ENCODE measurements around the gene ZNF630. TPM values are rescaled to one million over a fixed set of nuclear protein-coding genes. Genes with fewer than 3 reads are reported as not detected.
A peak's percentile ranks its signal among the peaks of the same experiment; 100 is the strongest.

Gene ZNF630
- total RNA-seq (1 to 10 TPM; 1.2 to 1.9 TPM), total RNA-seq (0.25 to 8.1 (median 2.9) reads per million in 172 experiments)
- 1.4 TPM for polyA plus RNA-seq (2013, experiment 1 of 2)
- polyA plus RNA-seq (2013, experiment 2 of 2) = 2.3 TPM

DNA sequence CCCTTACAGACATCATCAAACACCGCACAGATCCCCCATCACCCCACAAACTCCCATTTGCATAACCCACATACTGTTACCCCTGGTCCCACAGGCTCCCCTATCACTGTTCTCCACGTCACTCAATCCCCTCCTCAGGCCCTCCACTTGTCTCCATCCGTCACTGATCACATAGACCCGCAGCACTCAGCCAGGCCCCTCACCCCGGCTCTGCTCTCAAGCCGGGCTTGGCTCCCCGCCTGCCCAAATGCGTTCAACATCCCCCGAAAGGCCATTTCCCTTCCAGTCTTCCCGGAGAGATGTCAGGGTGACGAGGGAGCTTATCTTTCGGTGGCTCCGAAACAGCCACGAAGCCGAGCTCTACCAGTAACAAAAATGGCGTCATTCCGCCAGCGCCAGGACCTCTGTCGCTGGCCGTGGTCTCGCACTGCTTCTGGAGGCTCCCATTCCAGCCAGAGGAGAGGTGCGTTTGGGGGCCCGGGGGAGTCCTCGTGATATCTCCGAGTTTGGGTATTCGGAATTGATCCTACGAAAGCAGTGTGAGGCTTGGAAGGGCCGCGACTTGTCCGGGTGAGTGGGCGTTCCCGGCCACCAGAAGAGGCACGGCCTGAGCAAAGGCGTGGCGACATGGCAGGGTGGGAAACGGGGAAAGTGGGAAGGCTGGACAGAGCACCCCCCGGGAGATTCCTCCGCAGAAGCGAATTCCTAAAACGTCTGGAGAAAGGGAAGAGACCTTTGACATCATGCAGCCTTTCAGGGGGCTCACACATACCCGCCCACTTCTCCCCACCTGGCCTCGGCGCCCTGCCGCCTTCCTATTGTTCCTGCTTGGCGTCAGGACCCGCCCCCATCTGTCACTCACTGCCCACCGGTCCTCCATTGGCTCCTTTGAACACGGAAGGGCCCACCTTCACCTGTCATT is at the start of gene ZNF630:
Gene ZNF630, minus strand, starts transcription at position 577 of the 922 bp plus-strand sequence. CDS start 4,754 bp downstream, outside the sequence.
- ATAC-seq (ENCODE audit: poor library complexity) = peak; percentile 80
- Mint-ChIP-seq H3K4me3 (peak within 1 kb of the TSS; percentile 94), H3K27ac (peak within 1 kb of the TSS; percentile 92), H3K4me1 (ENCODE audit: low read depth) (peaks cover 20% of the 10 kb centered on the region), H3K9me3 (no peaks in the 10 kb centered on the region), H3K27me3 (no peaks in the 10 kb centered on the region), H3K36me3 (ENCODE audit: low read depth) (peaks cover 7% of the 10 kb centered on the region)
- no peaks in the 10 kb centered on the region for H3K9me3 ChIP-seq (ENCODE audit: control insufficient read depth in 1 of 2, insufficient read depth in 1 of 2, low read length in 2 of 2)
- intact Hi-C loops (cut with DNase I, micrococcal nuclease) = loop anchor here in 1 of 2 experiments (5.0 kb wide), 1 partner anchor 606 kb away; no protein-coding TSS in a partner anchor
- ChIA-PET CTCF (no interaction called here), POLR2A (interaction anchor here (0.6 to 1.0 kb wide), 4 partner anchors 50 to 927 kb away, joined by 3 to 4 read pairs (median 4); partner anchors contain the start of gene NDUFB11)
- TF ChIP-seq, protein P1, sequence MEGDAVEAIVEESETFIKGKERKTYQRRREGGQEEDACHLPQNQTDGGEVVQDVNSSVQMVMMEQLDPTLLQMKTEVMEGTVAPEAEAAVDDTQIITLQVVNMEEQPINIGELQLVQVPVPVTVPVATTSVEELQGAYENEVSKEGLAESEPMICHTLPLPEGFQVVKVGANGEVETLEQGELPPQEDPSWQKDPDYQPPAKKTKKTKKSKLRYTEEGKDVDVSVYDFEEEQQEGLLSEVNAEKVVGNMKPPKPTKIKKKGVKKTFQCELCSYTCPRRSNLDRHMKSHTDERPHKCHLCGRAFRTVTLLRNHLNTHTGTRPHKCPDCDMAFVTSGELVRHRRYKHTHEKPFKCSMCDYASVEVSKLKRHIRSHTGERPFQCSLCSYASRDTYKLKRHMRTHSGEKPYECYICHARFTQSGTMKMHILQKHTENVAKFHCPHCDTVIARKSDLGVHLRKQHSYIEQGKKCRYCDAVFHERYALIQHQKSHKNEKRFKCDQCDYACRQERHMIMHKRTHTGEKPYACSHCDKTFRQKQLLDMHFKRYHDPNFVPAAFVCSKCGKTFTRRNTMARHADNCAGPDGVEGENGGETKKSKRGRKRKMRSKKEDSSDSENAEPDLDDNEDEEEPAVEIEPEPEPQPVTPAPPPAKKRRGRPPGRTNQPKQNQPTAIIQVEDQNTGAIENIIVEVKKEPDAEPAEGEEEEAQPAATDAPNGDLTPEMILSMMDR (IDR thresholded peaks at IDR 0.05) = no peak
- no peaks in the 10 kb centered on the region for H3K36me3 ChIP-seq (ENCODE audit: insufficient read depth, low read length)
- peak within 1 kb of the TSS; percentile 40 to 76 for H3K27ac ChIP-seq (ENCODE audit: low read depth in 1 of 2, low read length in 2 of 2)
- DNase-seq = peak; percentile 15 to 77 (median 51)
- H3K27me3 ChIP-seq (ENCODE audit: control insufficient read depth in 1 of 2, insufficient read depth in 2 of 2, low read length in 2 of 2) = no peaks in the 10 kb centered on the region
- H3K4me1 ChIP-seq (ENCODE audit: insufficient read depth, low read length) = peaks cover 12% of the 10 kb centered on the region
- H3K4me3 ChIP-seq (ENCODE audit: low read length) = peak within 1 kb of the TSS; percentile 88

DNA sequence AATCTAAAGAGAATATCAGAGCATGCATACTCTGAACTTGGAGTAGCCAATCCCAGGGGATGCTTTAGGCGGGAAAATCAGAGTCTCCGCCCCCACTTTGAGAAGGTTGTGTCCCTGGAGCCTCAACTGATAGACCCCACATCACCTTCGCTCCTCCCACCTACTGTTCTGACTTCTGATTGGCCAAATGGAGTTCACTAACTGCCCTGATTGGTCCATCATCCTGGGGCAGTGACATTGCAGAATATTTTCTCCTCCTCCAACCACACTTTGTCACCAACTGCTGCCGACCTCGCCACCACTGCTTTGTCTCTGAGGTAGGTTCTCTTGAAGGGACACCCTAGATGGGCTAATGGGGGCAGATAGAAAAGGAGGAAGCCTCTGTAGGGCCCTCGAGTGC is 36.3 kb upstream of the ZNF630 start:
- Histone ChIP-seq H3K36me3 (ENCODE audit: insufficient read depth, low read length) (no peaks in the 10 kb centered on the region), H3K27ac (ENCODE audit: low read depth in 1 of 2, low read length in 2 of 2) (no peak overlapping the region), H3K4me3 (ENCODE audit: low read length) (no peak overlapping the region), H3K27me3 (ENCODE audit: control insufficient read depth in 1 of 2, insufficient read depth in 2 of 2, low read length in 2 of 2) (no peaks in the 10 kb centered on the region), H3K4me1 (ENCODE audit: insufficient read depth, low read length) (no peaks in the 10 kb centered on the region), H3K9me3 (ENCODE audit: control insufficient read depth in 1 of 2, insufficient read depth in 1 of 2, low read length in 2 of 2) (no peaks in the 10 kb centered on the region)
- intact Hi-C loops (cut with DNase I, micrococcal nuclease) = no loop called here
- Mint-ChIP-seq H3K4me1 (ENCODE audit: low read depth) (no peaks in the 10 kb centered on the region), H3K9me3 (no peaks in the 10 kb centered on the region), H3K36me3 (ENCODE audit: low read depth) (no peaks in the 10 kb centered on the region), H3K27me3 (no peaks in the 10 kb centered on the region), H3K27ac (no peak overlapping the region), H3K4me3 (no peak overlapping the region)
- ChIA-PET CTCF (no interaction called here), POLR2A (no interaction called here)
- DNase-seq = no peak
- ATAC-seq (ENCODE audit: poor library complexity) = no peak
- TF ChIP-seq, protein P1 (IDR thresholded peaks at IDR 0.05) = no peak

DNA sequence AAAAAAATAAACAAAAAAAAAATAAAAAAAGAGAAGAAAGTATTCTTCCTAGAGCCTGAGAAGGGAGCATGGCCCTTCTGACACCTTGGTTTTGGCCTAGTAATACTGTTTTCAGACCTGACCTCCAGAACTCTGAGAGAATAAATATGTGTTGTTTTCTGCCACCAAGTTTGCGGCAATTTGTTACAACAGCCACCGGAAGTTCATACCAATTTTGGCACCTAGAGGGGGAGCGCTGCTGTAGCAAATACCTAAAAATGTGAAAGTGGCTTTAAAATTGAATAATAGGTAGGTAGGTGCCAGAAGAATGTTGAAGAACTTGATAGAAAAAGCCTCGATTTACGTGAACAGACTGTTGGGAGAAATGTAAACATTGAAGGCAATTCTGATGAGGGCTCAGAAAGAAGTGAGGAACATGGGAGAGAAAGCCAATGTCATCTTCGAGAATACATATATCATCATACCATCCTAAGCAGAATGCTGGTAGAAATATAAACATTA is 31.5 kb upstream of the ZNF630 start:
- H3K9me3 Mint-ChIP-seq = no peaks in the 10 kb centered on the region
- DNase-seq (no peak), ATAC-seq (ENCODE audit: poor library complexity) (no peak)
- no peak overlapping the region for H3K4me3 Mint-ChIP-seq
- H3K27me3 Mint-ChIP-seq = no peaks in the 10 kb centered on the region
- TF ChIP-seq, protein P1 (IDR thresholded peaks at IDR 0.05) = no peak
- ChIA-PET CTCF (no interaction called here), POLR2A (no interaction called here)
- no peak overlapping the region for H3K4me3 ChIP-seq (ENCODE audit: low read length)
- no peaks in the 10 kb centered on the region for H3K27me3 ChIP-seq (ENCODE audit: control insufficient read depth in 1 of 2, insufficient read depth in 2 of 2, low read length in 2 of 2)
- H3K27ac Mint-ChIP-seq = no peak overlapping the region
- H3K36me3 Mint-ChIP-seq (ENCODE audit: low read depth) = no peaks in the 10 kb centered on the region
- no peak overlapping the region for H3K27ac ChIP-seq (ENCODE audit: low read depth in 1 of 2, low read length in 2 of 2)
- no peaks in the 10 kb centered on the region for H3K4me1 ChIP-seq (ENCODE audit: insufficient read depth, low read length)
- no peaks in the 10 kb centered on the region for H3K36me3 ChIP-seq (ENCODE audit: insufficient read depth, low read length)
- intact Hi-C loops (cut with DNase I, micrococcal nuclease) = no loop called here
- H3K4me1 Mint-ChIP-seq (ENCODE audit: low read depth) = no peaks in the 10 kb centered on the region
- H3K9me3 ChIP-seq (ENCODE audit: control insufficient read depth in 1 of 2, insufficient read depth in 1 of 2, low read length in 2 of 2) = no peaks in the 10 kb centered on the region
